Measurements from ENCODE around the gene FRYL. TPM values are rescaled to one million over a fixed set of nuclear protein-coding genes. Genes with fewer than 3 reads are reported as not detected.

Gene FRYL
- total RNA-seq, 1 experiment from 2014 or later: 47.7 TPM

DNA sequence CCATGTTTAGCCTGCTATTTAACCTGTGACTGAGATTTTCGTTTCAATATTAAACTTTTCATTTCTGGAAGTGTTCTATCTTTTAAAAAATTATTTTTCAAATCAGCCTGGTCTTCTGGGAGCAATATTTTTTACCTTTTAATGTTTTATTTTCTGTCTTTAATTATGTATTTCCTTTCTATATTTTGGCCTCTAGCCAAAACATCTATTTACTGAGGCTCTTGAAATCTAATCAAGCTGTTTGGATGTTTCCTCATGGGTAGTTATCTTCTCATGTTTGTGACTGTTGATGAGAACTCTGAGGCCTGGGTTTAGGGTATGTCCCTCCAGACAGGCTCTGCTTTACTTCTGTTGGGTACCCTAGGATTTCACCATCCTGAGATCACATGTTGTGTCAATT, 307.3 kb downstream of the FRYL start:
- intact Hi-C loops (cut with micrococcal nuclease): no loop called here
- ChIA-PET CTCF (no interaction called here), POLR2A (no interaction called here), RAD21 (ENCODE audit: low non-redundant PET in 1 of 2, low total read pairs in 2 of 2, uncharacterized antibody in 2 of 2, unreplicated experiment in 2 of 2) (no interaction called here)
- TF ChIP-seq, protein P1, sequence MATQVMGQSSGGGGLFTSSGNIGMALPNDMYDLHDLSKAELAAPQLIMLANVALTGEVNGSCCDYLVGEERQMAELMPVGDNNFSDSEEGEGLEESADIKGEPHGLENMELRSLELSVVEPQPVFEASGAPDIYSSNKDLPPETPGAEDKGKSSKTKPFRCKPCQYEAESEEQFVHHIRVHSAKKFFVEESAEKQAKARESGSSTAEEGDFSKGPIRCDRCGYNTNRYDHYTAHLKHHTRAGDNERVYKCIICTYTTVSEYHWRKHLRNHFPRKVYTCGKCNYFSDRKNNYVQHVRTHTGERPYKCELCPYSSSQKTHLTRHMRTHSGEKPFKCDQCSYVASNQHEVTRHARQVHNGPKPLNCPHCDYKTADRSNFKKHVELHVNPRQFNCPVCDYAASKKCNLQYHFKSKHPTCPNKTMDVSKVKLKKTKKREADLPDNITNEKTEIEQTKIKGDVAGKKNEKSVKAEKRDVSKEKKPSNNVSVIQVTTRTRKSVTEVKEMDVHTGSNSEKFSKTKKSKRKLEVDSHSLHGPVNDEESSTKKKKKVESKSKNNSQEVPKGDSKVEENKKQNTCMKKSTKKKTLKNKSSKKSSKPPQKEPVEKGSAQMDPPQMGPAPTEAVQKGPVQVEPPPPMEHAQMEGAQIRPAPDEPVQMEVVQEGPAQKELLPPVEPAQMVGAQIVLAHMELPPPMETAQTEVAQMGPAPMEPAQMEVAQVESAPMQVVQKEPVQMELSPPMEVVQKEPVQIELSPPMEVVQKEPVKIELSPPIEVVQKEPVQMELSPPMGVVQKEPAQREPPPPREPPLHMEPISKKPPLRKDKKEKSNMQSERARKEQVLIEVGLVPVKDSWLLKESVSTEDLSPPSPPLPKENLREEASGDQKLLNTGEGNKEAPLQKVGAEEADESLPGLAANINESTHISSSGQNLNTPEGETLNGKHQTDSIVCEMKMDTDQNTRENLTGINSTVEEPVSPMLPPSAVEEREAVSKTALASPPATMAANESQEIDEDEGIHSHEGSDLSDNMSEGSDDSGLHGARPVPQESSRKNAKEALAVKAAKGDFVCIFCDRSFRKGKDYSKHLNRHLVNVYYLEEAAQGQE (IDR thresholded peaks at IDR 0.05; ENCODE audit: low read depth): no peak
- no peak for TF ChIP-seq POLR2AphosphoS5 (IDR thresholded peaks at IDR 0.05; ENCODE audit: low read depth, low read length)
- TF ChIP-seq SIN3A (IDR thresholded peaks at IDR 0.05; ENCODE audit: low read depth): no peak
- no peak for TF ChIP-seq ZNF274 (IDR thresholded peaks at IDR 0.05; ENCODE audit: low read depth, low read length)
- no peak for TF ChIP-seq JUND (IDR thresholded peaks at IDR 0.05)
- no peak for TF ChIP-seq EGR1 (IDR thresholded peaks at IDR 0.05; ENCODE audit: low read depth)
- TF ChIP-seq POLR2A (IDR thresholded peaks at IDR 0.05; ENCODE audit: borderline replicate concordance, extremely low read depth, insufficient read depth, insufficient read length): no peak
- H3K4me2 ChIP-seq (ENCODE audit: low read length): no peak overlapping the region
- no peaks in the 10 kb centered on the region for H3K79me2 ChIP-seq (ENCODE audit: insufficient read depth, low read length)
- H4K20me1 ChIP-seq (ENCODE audit: insufficient read depth): no peaks in the 10 kb centered on the region
- H3K9me3 ChIP-seq (ENCODE audit: control insufficient read depth in 1 of 2, insufficient read depth in 1 of 2, low read depth in 1 of 2, low read length in 2 of 2): no peaks in the 10 kb centered on the region
- H3K9ac ChIP-seq (ENCODE audit: low read length): no peak overlapping the region
- H3K9me2 ChIP-seq (ENCODE audit: insufficient read depth): no peaks in the 10 kb centered on the region
- no peak for DNase-seq (ENCODE audit: low read depth, low spot score)
- H3K36me3 ChIP-seq (ENCODE audit: control insufficient read depth in 1 of 2, insufficient read depth in 2 of 2, low read length in 2 of 2): no peaks in the 10 kb centered on the region
- no peak overlapping the region for H3K4me3 ChIP-seq (replicated peaks in 1 of 2; ENCODE audit: low read depth in 1 of 2, low read length in 2 of 2)
- no peak for ATAC-seq
- BruUV-seq (replicated peaks): no TSS peak
- no peak overlapping the region for H2AFZ ChIP-seq (ENCODE audit: low read depth, low read length, poor library complexity, severe bottlenecking)
- no peak overlapping the region for H3K27ac ChIP-seq (ENCODE audit: low read depth, low read length)
- no peaks in the 10 kb centered on the region for H3K4me1 ChIP-seq (ENCODE audit: control insufficient read depth in 1 of 2, insufficient read depth in 2 of 2, low read length in 2 of 2)
- H3K27me3 ChIP-seq (ENCODE audit: insufficient read depth, low read length): no peaks in the 10 kb centered on the region

DNA sequence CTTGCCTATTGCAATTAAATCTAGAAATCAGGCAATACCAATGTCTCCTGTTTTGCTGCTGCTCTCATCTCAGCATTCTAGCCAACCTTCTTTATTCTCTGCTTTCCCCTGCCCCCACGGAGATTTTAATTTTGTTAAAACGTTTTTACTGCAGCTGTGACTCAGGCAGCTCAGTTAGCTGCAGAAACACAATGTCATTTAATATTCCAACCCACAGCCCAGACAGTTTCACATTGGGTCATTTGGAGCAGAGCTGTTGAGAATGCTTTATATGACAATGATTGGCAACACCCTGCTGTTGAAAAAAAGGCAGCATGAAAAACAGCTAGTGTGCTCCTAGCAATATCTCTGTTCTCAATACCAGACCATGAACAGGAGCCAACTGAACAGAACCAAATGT, 309.5 kb downstream of the FRYL start:
- H2AFZ ChIP-seq (ENCODE audit: low read depth, low read length, poor library complexity, severe bottlenecking): no peak overlapping the region
- RAD21 ChIA-PET (ENCODE audit: low non-redundant PET in 1 of 2, low total read pairs in 2 of 2, uncharacterized antibody in 2 of 2, unreplicated experiment in 2 of 2): no interaction called here
- no TSS peak for BruUV-seq (replicated peaks)
- no peak overlapping the region for H3K27ac ChIP-seq (ENCODE audit: low read depth, low read length)
- no peak overlapping the region for H3K4me2 ChIP-seq (ENCODE audit: low read length)
- POLR2A ChIA-PET: no interaction called here
- H3K9me3 ChIP-seq (ENCODE audit: control insufficient read depth in 1 of 2, insufficient read depth in 1 of 2, low read depth in 1 of 2, low read length in 2 of 2): no peaks in the 10 kb centered on the region
- no peaks in the 10 kb centered on the region for H4K20me1 ChIP-seq (ENCODE audit: insufficient read depth)
- ATAC-seq (no peak), DNase-seq (ENCODE audit: low read depth, low spot score) (no peak)
- H3K9me2 ChIP-seq (ENCODE audit: insufficient read depth): no peaks in the 10 kb centered on the region
- CTCF ChIA-PET: no interaction called here
- intact Hi-C loops (cut with micrococcal nuclease): no loop called here
- no peak overlapping the region for H3K9ac ChIP-seq (ENCODE audit: low read length)
- H3K79me2 ChIP-seq (ENCODE audit: insufficient read depth, low read length): no peaks in the 10 kb centered on the region
- H3K4me1 ChIP-seq (ENCODE audit: control insufficient read depth in 1 of 2, insufficient read depth in 2 of 2, low read length in 2 of 2): no peaks in the 10 kb centered on the region
- H3K36me3 ChIP-seq (ENCODE audit: control insufficient read depth in 1 of 2, insufficient read depth in 2 of 2, low read length in 2 of 2): no peaks in the 10 kb centered on the region
- no peak overlapping the region for H3K4me3 ChIP-seq (replicated peaks in 1 of 2; ENCODE audit: low read depth in 1 of 2, low read length in 2 of 2)
- H3K27me3 ChIP-seq (ENCODE audit: insufficient read depth, low read length): no peaks in the 10 kb centered on the region
- no peak for TF ChIP-seq SRF (IDR thresholded peaks at IDR 0.05; ENCODE audit: low read depth)
- no peak for TF ChIP-seq EGR1 (IDR thresholded peaks at IDR 0.05; ENCODE audit: low read depth)
- TF ChIP-seq CBX3 (IDR thresholded peaks at IDR 0.05; ENCODE audit: low read depth): no peak
- no peak for TF ChIP-seq SIN3A (IDR thresholded peaks at IDR 0.05; ENCODE audit: low read depth)
- no peak for TF ChIP-seq MAX (IDR thresholded peaks at IDR 0.05)
- TF ChIP-seq EZH2phosphoT487 (IDR thresholded peaks at IDR 0.05; ENCODE audit: borderline replicate concordance): no peak
- no peak for TF ChIP-seq ZBTB33 (IDR thresholded peaks at IDR 0.05; ENCODE audit: extremely low read depth, insufficient replicate concordance, low read length)
- no peak for TF ChIP-seq TCF7L2 (IDR thresholded peaks at IDR 0.05; ENCODE audit: borderline replicate concordance, extremely low read depth, insufficient read depth, insufficient read length)
- TF ChIP-seq FOSL1 (IDR thresholded peaks at IDR 0.05; ENCODE audit: low read depth): no peak
- no peak for TF ChIP-seq RAD21 (IDR thresholded peaks at IDR 0.05; ENCODE audit: low read depth)

All from HCT116 (cell line).